HG03095 (cell line): ENCODE results near the gene PRKAG2.

Experiments
- ATAC-seq: cut with Tn5 transposase; IDR thresholded peaks from one replicate; pipeline ENCODE4 v1.9.1; 2021; ENCODE audit warnings: moderate library complexity; ENCODE audit not compliant: unreplicated experiment

The PRKAG2 gene

DNA sequence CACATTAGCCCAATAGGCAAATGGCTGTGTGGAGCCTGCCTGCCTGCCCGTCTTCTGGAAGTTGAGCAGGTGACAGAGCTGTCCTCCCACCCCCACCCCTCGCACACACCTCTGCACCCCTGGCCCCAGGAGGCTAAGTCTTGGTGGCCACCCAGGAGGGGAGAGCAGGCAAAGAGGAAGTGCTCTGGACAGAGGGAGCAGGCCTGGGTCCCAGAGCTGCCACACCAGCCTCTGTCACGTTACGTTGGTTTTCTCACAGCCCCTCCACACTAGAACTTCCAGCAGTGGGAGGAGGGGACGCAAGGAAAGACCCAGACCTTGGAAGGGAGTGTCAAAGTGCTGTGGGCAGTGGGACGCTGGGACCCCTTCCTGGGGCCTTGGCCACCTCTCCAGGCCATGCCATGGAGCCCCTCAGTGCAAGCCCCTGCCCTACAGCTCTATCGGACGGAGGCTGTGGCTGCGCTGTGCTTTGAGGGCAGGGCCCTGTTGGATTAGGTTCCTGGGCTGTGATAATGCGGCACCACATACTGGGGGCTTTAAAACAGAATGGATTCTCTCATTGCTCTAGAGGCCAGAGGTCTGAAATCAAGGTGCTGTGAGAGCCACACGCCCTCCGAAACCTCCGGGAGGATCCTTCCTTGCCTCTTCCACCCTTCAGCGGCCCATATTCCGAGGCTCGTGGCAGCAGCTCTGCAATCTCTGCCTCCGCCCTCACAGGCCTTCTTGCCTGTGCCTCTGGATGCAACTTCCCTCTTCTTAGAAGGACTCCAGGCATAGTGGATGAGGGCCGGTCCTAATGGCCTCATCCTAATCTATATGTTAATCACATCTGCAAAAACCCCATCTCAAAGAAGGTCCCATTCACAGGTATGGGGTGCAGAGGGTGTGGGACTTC, 9.9 kb downstream of the PRKAG2 start:
- no peak for ATAC-seq

GRCh38 chr7:151866028-151866427, 10.9 kb downstream of the PRKAG2 start:
- ATAC-seq: no peak

DNA sequence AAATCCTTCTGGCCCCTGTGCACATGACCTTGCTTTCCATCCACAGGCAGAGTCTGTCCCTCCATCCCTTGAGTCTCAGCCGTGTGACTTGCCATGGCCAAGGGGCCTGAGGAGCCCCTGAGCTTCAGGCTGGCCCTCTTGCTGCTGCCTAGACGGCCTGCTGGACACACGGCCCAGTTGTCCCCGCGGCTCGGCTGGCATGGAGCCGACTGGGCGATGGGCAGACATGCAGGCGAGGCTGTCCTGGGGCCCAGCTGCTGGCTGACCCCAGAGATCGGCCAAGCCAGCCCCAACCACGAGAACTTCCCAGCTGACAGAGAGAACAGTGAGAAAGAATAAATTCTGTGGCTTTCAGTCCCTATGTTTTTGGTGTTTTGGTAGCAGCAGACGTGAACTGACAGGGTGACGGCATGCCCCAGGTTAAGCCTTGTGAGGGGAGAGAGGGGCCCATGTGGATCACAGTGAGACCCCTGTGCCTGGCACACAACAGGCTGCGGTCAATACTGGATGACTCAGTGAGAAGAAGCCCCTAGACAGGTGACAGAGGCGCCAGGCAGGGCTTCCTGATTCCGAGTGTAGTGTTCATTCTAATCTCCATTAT, 11.7 kb downstream of the PRKAG2 start:
- ATAC-seq: no peak

DNA sequence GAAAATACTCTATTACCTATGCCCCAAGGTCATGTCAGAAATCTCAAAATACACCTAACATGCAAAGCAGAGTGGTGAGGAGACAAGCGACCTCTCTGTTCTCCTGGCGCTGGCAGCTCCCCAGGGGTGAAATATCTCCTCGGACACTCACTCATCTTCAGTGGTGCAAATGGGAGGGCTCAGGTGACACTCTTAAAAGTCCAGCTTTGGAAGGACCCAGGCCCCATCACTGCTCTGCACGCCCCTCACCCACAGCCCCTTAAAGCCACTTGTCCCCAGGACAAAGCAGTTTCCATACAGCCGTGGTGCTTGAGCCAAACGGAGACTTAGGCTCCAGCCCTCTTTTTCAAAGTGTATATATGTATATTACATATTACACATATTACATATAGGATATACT, 12.4 kb downstream of the PRKAG2 start:
- no peak for ATAC-seq

DNA sequence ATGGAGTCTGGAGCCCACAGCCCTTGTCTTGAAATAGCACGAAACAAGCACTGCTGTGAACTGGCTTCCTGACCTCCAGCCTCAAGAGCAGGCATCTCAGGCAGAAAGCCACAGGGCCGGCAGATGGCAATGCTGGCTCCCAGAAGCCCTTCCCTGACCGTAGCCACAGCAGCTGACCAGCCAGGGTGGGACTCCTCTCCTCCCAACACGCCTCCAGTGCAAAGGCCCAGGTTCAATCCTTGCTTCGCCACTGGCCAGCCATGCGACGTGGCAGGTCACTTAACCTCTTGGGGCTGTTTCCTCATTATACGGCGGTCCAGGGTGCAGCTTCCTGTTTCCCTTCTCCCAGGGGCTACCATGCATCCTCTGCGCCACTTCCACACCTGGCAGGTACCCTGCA, 12.8 kb downstream of the PRKAG2 start:
- no peak for ATAC-seq

DNA sequence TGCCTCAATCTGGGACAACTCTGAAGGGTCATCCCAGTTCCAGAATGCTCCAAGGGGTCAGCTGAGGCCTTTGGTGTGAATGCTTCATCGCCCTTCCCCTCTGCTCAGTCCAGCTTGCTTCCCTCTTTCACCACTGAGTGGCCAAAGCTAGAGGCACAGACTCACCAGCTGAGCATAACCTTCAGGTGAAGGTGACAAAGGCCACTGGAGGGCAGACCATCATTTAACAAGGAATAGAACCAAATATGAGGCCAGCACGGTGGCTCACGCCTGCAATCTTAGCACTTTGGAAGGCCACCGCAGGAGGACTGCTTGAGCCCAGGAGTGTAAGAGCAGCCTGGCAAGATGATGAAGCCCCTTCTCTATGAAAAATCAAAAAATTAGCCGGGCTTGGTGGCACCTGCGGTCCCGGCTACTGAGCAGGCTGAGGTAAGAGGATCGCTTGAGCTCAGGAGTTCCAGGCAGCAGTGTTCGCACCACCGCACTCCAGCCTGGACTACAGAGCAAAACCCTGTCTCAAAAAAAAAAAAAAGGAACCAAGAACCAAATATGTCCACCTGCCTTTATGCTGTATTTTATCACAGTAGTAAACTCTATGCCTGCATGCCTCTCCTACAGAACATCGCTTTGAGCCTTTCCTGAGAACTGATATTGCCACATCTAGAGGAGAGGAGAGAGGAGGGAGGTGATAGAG, 13.4 kb downstream of the PRKAG2 start:
- no peak for ATAC-seq

DNA sequence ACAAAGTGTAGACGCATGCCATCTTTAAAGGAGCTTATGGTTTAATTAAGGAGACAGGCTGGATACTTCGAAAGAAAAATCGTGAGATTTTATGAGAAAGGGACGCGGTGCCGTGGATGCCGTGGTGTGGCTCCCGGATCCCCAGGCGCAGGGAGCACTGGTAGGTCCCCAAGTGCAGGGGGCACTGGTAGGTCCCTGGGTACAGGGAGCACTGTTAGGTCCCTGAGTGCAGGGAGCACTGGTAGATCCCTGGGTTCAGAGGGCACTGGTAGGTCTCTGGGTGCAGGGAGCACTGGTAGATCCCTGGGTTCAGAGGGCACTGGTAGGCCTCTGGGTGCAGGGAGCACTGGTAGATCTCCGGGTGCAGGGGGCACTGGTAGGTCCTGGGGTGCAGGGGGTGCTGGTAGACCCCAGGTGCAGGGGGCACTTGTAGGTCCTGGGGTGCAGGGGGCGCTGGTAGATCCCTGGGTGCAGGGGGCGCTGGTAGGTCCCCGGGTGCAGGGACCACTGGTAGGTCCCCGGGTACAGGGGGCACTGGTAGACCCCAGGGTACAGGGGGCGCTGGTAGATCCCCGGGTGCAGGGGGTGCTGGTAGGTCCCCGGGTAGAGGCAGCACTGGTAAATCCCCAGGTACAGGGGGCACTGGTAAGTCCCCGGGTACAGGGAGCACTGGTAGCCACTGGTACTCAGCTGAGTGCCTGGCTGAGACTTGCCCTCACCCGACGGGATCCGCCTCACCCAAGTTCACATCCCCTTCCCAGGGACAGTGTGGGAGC, 14.1 kb downstream of the PRKAG2 start:
- no peak for ATAC-seq

- no peak for ATAC-seq
Observed at GRCh38 chr7:151861881-151862280, 15.0 kb downstream of the PRKAG2 start.

- no peak for ATAC-seq
Observed at GRCh38 chr7:151860771-151861170, 16.1 kb downstream of the PRKAG2 start.

- no peak for ATAC-seq
Observed at GRCh38 chr7:151859948-151860685, 16.8 kb downstream of the PRKAG2 start.

DNA sequence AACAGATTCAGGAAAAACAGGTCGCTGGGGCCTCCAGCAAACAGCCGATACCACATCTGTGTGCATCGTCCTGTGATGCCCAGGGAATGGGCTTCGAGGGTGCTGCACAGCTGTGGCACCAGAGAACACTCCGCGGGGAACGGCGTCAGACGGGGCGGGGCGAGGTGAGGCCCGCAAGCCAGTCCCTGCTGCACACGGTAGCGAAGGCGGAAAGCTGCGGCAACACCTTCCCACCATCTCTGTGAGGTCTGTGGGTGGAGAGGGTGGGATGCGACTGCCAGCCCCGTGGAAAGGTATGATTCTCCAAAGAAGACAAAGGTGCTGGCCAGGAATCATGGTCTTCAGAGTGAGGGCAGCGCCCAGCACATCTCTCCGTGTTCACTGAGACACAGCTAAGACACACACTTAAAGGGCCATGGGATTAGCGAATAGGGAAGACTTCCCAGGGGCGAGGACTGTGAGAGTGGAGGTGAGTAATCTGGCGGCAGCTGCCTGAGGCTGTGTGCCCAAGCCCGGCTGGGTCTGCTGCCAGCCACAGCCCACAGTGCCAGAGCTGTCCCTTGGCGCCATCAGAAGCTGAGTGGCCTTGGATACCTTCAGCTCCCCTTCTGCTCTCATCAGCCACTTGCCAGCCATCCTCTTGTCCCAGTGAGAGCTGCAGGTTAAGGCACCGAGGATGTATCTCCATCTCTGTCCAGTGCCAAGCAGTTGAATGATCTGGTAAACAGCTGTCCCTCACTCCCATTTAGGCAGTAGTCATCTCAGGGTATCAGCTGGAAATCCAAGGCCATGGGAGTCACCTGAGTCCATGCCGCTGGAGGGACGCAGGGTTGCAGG, 17.6 kb downstream of the PRKAG2 start:
- ATAC-seq: no peak

DNA sequence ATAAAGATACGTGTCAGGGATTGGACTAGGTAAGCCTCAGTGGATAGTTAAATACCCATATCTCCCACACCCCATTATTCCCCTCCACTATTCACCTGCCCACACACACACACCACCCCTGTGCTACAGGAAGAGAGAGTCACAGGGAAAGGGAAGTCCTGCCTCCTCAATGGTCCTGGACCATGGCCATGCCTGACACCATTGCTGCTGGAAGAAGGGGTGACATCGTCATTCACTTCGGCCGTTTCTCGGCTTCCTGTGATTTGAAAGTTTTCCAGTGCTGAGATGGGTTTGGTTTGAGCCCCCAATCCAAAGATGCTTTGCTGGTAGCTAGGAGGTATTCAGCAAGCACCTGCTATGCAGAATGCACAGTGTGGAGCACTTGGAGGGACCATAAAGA, 18.5 kb downstream of the PRKAG2 start:
- ATAC-seq: no peak

GRCh38 chr7:151857866-151858450, 19.0 kb downstream of the PRKAG2 start:
- no peak for ATAC-seq

DNA sequence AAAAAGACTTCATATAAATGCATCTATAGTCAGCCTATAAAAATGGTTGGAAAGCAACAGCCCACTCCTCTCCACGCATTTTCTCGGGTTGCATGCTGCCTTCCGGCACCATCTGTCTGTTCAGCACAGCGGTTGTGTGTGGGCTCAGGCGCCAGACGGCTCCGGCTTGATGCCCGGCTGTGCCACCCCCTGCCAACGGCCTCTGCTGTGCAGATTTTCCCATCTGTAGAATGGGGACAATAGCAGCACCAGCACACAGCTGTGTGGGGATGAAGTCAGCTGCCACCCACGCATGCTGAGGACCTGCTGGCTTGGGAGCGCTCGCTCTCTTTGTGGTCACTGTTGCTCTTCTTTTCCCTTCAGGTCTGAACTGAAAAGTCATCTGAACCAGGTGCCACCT, 19.5 kb downstream of the PRKAG2 start:
- ATAC-seq: no peak

DNA sequence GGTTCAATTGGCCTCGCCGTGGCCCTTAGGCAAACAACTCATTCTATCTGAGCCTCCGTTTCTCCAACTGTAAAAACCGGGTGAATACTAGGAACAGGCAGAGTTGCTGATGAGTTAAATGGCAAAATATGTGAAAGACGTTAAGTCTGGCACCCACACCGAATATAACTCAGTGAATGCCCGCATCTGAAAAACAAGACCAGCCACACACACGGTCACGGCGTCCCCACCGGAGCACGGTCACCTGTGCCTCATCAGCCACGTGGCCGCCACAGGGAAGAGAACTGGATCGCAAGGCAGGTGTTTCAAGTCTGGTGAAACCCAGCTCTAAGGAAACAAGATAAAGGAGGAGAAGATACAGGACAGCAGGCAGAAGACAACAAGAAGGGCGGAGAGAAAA, 20.4 kb downstream of the PRKAG2 start:
- ATAC-seq: no peak

- no peak for ATAC-seq
Observed at GRCh38 chr7:151856098-151856497, 20.8 kb downstream of the PRKAG2 start.

DNA sequence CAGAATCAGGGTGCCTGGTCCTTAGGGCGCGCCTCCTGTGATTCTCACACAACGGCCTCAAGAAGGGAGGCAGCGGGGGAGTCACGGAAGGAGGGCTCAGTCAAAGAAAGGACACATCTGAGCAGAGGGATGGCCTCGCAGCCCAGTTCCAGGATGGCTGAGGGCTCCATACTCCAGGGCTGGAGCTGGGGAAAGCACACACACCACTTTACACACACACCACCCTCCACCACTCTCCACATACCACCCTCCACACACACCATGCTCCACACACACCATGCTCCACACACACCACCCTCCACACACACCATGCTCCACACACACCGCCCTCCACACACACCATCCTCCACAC, 22.2 kb downstream of the PRKAG2 start:
- no peak for ATAC-seq

DNA sequence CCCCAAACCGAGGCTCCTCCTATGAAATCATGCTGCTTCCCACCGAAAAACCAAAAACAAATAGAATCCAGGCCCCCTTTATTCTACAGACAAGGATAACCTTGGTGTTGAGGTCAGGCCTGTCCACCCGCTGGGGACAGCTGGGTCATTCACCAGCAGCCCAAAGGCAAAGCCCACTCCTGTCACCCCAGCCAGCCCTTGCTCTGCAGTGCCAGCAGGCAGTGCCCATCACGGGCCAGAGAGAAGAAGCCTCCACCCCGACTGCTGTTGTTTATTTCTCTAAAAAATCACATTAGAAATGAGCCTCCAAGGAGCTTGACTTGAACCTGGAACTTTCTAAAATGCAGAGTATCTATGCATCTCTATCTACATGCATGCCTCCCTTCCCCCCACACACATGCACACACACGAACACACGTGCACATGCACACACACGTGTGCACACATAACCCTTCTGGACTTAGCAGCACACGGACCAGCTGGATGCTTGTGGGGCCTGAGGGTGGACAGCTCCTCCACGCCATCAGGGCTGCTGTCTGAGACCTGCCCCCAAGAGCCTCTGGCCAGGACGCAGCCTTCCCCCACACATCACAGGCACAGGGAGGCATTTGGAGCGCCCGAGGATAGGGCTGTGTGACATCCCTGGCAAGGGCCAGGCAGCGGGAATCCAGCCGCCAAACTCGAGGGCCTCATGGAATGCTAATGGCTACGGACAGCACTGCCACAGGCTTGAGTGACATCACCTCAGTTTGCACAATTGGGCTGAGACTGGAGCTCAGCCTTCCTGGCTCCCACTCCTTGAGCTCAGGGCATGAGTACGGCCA, 22.8 kb downstream of the PRKAG2 start:
- no peak for ATAC-seq
